Heart right ventricle (tissue), 16 donors: ENCODE measurements around the gene EPO. TPM values are rescaled to one million over a fixed set of nuclear protein-coding genes. Genes with fewer than 3 reads are reported as not detected.
A peak's percentile ranks its signal among the peaks of the same experiment; 100 is the strongest.

Experiments
- ATAC-seq, 8 donors: fragments of 200-7000 bp; cut with Tn5 transposase; one replicate each; pipeline ENCODE4 v1.9.1; 2020; ENCODE audit warnings: mild to moderate bottlenecking in 8 of 8, moderate library complexity in 8 of 8, moderate number of reproducible peaks in 1 of 8
- DNase-seq, 2 donors: peaks; one replicate each; pipeline ENCODE4 v3.0.0-alpha.2; 2020
- H3K27ac ChIP-seq, 10 donors: fragments of 200-600 bp; sonication (generic) in 2 of 10; one replicate each; pipeline versions ENCODE4 v1.5.0 to v1.8.0; 2020 to 2022; ENCODE audit warnings: mild to moderate bottlenecking in 3 of 10
- H3K27me3 ChIP-seq, 7 donors: fragments of 200-600 bp; one replicate each; pipeline ENCODE4 v1.8.0; 2021 to 2022; ENCODE audit warnings: mild to moderate bottlenecking in 2 of 7
- H3K36me3 ChIP-seq, 9 donors: fragments of 200-600 bp; sonication (generic) in 1 of 9; one replicate each; pipeline versions ENCODE4 v1.5.0 to v1.8.0; 2020 to 2022; ENCODE audit warnings: mild to moderate bottlenecking in 2 of 9
- H3K4me1 ChIP-seq, 9 donors: fragments of 200-600 bp; sonication (generic) in 1 of 9; one replicate each; pipeline versions ENCODE4 v1.5.0 to v1.8.0; 2020 to 2022; ENCODE audit warnings: mild to moderate bottlenecking in 4 of 9
- H3K4me3 ChIP-seq, 10 donors: fragments of 200-600 bp; sonication (generic) in 2 of 10; one replicate each; pipeline versions ENCODE4 v1.5.0 to v1.8.0; 2020 to 2022; ENCODE audit warnings: mild to moderate bottlenecking in 7 of 10, moderate library complexity in 2 of 10
- H3K9me3 ChIP-seq, 11 donors: fragments of 200-600 bp in 10 of 11; sonication (generic) in 2 of 11; one replicate each; pipeline versions ENCODE4 v1.5.0 to v1.8.0; 2013 to 2022; ENCODE audit warnings: mild to moderate bottlenecking in 2 of 11, control low read depth in 1 of 11, moderate library complexity in 1 of 11
- WGBS, 2 donors: extraction: QIAGEN DNeasy Blood & Tissue Kit; methylation state at CpG; one replicate each; pipeline ENCODE4 v1.1.7; 2013; ENCODE audit warnings: inconsistent platforms in 1 of 2; 5-methylcytosine and 5-hydroxymethylcytosine counted together
- intact Hi-C, 10 donors: fragments of 100-400 bp; cut with DNase I; formaldehyde crosslinking; loops; one replicate each; pipeline versions ENCODE4 v1.11.1 to v1.14.2; 2022
- polyA plus RNA-seq, 2 donors: library from polyadenylated mRNA; stranded (reverse); fragments of 200-250 nt; gene quantifications; one replicate each; pipeline ENCODE4 v1.2.3, GENCODE V29; 2013
- total RNA-seq, 10 donors: library from RNA; stranded (reverse); fragmentation: NEBNext Ultra II Directional in 3 of 10; extraction: Animal tissue kit (Norgen Biotek cat#: 25700) in 3 of 10; gene quantifications; one replicate each; pipeline versions ENCODE4 v1.2.1 to v1.2.4, GENCODE V29; 2021 to 2023
- TF ChIP-seq, protein P1 (sequence below), 9 donors: fragments of 200-600 bp; sonication (generic) in 2 of 9; IDR thresholded peaks; one replicate each; pipeline versions ENCODE4 v1.5.0 to v1.8.0; 2021 to 2022; ENCODE audit warnings: antibody characterized with exemption in 9 of 9, mild to moderate bottlenecking in 5 of 9, moderate library complexity in 1 of 9
- donor health status: Arrhythmogenic right ventricular cardiomyopathy.
- donor health status: ischemic (EF 13 %, LVEDD 7.1; RV severe dilation, severe dysfunction).
- donor health status: healthy with polysubstance abuse.
- donor health status: DM: no; HTN: yes; CAD: no.
- donor health status: DM: no; HTN: no; CAD: no.
- donor health status: ischemic (EF 25% LVEDD 6.9; RV normal size, moderate dysfunction).
- donor health status: ischemic (EF 25% LVEDD 5.7; RV mildly dilated, moderate dysfunction).
- donor health status: healthy.
- donor health status: DM: yes; HTN: yes; CAD: no.
- donor health status: Ischemic cardiomyopathy.
- donor health status: ischemic (EF 35%, LVEDD 5.7; RV mildly dilated, moderate dysfunction).
- donor health status: nonischemic (EF 11% LVEDD 7.7; RV severe dilation, severe dysfunction).
- donor health status: DM: yes; HTN: yes; CAD: no.
- donor health status: PGD.
- donor health status: ischemic (EF 29% LVEDD 5.4; RV normal size, mild dysfunction).
- donor health status: nonischemic (EF 23%, LVEDD 6.1; RV moderate dilation, normal function).

Gene EPO
- total and polyA plus RNA-seq, 12 donors, result 0.23 TPM; not detected in 11

DNA sequence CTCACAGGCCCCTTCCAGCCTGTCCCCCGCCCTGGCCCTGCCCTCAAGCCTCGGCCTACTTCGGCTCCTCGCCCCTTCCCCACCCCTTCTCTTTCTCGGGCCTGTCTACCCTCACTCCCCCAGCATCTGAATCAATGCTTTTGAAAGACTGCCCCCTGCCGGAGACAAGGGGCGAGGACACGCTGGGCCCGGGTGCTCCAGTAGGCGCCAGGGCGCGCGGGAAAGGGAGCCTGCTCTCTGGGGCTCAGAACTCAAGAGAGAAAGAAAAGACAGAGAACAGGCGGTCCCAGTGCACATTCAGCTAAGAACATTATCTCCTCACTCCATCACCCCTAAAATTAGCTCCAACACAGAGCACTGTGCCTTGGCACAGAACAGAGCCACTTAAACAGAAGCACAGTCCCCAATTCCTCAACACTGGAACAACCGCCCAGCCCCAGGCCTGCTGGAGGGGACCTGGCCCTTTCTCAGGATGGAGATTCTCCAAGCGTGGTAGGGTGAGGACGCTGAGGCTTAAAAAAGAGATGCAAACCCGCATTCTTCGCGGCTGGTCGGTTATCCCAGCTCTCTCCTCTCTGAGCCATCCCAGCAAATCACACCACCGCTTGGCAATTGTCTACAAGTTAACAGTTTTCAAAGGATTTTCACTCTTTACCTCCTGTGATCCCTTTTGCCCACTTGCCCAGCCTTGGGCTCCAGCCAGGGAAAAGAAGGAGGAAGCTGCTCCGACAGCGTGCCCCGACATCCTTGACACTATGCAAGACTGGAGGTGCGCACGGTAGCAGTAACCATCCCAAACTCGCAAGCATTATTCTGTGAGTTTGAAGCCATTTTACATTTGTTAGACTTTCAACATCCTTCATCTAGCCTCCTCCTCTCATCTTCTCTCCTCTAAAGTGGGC, 28.3 kb upstream of the EPO start:
- ATAC-seq, result peak; percentile 72 to 92 (median 86)
- Histone ChIP-seq H3K4me3 (peak overlapping the region in 9 of 10 donors; percentile 3 to 99 (median 80)), H3K27ac (peak overlapping the region in 6 of 10 donors; percentile 15 to 87 (median 46)), H3K9me3 (no peaks in the 10 kb centered on the region), H3K36me3 (peaks cover 0 to 33% (median 15%) of the 10 kb centered on the region in 9 donors), H3K4me1 (peaks cover 34 to 67% (median 51%) of the 10 kb centered on the region in 9 donors), H3K27me3 (no peaks in the 10 kb centered on the region)
- peak; percentile 81 to 83 for DNase-seq
- intact Hi-C loops, result loop anchor here (2.0 to 10.0 kb wide), 12 partner anchors 17 to 225 kb away; partner anchors contain the start of genes MOSPD3 (in 2 of the 10), PCOLCE (in 2 of the 10) and TSC22D4 (in 1 of the 10)
- TF ChIP-seq, protein P1, sequence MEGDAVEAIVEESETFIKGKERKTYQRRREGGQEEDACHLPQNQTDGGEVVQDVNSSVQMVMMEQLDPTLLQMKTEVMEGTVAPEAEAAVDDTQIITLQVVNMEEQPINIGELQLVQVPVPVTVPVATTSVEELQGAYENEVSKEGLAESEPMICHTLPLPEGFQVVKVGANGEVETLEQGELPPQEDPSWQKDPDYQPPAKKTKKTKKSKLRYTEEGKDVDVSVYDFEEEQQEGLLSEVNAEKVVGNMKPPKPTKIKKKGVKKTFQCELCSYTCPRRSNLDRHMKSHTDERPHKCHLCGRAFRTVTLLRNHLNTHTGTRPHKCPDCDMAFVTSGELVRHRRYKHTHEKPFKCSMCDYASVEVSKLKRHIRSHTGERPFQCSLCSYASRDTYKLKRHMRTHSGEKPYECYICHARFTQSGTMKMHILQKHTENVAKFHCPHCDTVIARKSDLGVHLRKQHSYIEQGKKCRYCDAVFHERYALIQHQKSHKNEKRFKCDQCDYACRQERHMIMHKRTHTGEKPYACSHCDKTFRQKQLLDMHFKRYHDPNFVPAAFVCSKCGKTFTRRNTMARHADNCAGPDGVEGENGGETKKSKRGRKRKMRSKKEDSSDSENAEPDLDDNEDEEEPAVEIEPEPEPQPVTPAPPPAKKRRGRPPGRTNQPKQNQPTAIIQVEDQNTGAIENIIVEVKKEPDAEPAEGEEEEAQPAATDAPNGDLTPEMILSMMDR (IDR thresholded peaks at IDR 0.05), result peak; percentile 70 to 92 (median 90)
- 20 to 25% methylated on average over 28 of the region's 28 CpGs for WGBS, 2 donors

DNA sequence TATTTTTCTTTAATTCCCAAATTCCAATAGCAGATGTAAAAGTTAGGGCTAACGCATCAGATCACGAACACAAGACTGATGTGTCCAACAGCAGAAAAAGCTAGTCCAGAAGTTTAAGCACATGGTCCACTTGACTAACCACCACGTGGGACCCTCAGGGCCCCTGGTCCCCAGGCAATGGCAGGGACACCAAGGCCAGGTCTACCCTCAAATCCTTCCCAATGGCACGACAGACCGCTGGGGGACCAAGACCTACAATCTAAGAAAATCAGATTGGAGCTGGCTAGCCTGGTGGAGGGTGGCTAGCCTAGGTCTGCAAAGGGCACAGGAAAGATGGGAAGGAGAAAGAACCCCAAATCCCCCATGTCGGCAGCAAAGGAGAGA, 27.7 kb upstream of the EPO start:
- 46 to 47% methylated on average over 6 of the region's 6 CpGs for WGBS, 2 donors
- Histone ChIP-seq H3K36me3 (peaks cover 0 to 26% (median 9%) of the 10 kb centered on the region in 9 donors), H3K4me3 (peak overlapping the region in 9 of 10 donors; percentile 62 to 99 (median 86)), H3K27ac (peak overlapping the region in 3 of 10 donors; percentile 79 to 87 (median 84)), H3K9me3 (no peaks in the 10 kb centered on the region), H3K4me1 (peaks cover 34 to 67% (median 51%) of the 10 kb centered on the region in 9 donors), H3K27me3 (no peaks in the 10 kb centered on the region)
- TF ChIP-seq, protein P1 (IDR thresholded peaks at IDR 0.05), result no peak
- ATAC-seq, result no peak
- DNase-seq, result no peak
- intact Hi-C loops, result loop anchor here (5.0 to 10.0 kb wide), 8 partner anchors 80 to 225 kb away; partner anchors contain the start of genes MOSPD3 (in 2 of the 10), PCOLCE (in 2 of the 10) and TSC22D4 (in 1 of the 10)

DNA sequence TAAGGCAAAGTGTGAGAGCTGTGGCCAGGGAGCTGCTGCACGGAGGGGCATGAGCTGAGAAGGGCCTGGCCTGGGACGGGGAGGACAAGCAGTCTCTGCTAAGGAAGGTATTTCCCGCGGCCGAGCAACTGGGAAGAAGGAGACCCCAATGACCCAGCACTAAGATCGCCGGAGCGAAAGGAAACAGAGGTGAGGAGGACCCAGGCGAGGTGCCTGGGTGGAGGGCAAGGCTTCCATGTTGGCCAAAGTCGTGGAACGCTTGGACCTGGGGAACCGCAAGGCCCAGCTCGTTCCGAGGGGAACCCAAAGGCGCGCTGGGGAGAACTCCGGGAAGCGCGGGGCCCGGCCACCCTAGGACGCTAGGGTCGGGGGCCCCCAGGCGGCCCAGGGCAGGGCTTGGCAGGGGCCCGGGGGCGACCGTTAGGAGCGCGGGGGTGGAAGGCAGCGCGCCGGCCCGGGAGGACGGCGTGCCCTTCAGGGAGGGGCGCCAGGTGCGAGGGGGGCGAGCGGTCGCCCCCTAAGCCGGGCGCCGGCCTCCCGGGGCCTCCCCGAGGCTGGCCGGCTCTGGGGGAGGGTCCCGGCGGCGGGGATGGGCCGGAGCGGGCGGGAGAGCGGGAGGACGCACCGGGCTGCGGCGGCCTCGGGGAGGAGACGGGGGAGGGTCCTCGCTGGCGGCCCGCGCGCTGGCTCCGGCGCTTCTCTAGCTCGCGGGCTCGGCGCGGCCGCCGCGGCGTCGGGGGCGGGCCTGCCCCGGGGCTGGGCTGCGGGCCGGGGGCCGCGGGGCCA, 26.8 kb upstream of the EPO start:
- no peaks in the 10 kb centered on the region for H3K27me3 ChIP-seq
- H3K4me1 ChIP-seq, result peaks cover 34 to 58% (median 48%) of the 10 kb centered on the region in 9 donors
- peaks cover 0 to 17% (median 0%) of the 10 kb centered on the region in 9 donors for H3K36me3 ChIP-seq
- H3K9me3 ChIP-seq, result no peaks in the 10 kb centered on the region
- H3K27ac ChIP-seq, result peak overlapping the region; percentile 65 to 90 (median 82)
- ATAC-seq (peak in 5 of 8 donors; percentile 5 to 31 (median 10)), DNase-seq (no peak)
- intact Hi-C loops, result loop anchor here (5.0 to 10.0 kb wide), 8 partner anchors 81 to 226 kb away; partner anchors contain the start of genes MOSPD3 (in 2 of the 10), PCOLCE (in 2 of the 10) and TSC22D4 (in 1 of the 10)
- 1% methylated on average over 35 to 80 of the region's 81 CpGs for WGBS, 2 donors
- TF ChIP-seq, protein P1 (IDR thresholded peaks at IDR 0.05), result no peak
- peak overlapping the region; percentile 62 to 99 (median 83) for H3K4me3 ChIP-seq
